ENCODE data around the gene IL2RA.

DNA sequence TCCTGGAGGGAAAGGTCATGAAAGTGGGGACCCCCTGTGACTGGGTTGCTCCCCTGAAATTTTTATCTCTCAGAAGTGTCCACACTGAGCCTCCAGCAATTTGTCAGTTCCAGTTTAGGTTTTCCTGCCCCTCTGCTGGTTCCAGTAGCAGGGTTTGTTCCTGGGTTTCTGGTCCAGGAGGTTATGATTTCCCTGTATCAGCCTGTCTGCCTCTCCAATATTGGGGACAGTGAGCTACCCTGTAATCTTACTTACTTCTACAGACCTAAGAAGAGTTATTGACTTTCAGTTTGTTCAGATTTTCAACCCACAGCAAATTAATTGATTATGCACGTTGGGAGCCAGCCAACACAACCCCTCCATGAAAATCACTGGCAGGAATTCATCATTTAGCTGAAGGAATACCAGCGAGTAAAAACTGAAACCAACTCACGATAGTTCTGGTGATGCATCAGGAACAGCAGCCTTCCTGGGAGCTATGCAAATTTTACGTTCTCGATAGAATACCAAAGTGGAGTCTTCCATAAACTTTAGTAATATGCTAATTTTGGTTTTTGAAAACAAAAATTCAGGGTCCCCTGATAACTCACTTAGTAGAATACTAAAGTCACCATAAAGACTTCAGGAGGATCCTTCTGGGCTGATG is 53.5 kb downstream of the IL2RA start:
- TF ChIP-seq, protein P1, sequence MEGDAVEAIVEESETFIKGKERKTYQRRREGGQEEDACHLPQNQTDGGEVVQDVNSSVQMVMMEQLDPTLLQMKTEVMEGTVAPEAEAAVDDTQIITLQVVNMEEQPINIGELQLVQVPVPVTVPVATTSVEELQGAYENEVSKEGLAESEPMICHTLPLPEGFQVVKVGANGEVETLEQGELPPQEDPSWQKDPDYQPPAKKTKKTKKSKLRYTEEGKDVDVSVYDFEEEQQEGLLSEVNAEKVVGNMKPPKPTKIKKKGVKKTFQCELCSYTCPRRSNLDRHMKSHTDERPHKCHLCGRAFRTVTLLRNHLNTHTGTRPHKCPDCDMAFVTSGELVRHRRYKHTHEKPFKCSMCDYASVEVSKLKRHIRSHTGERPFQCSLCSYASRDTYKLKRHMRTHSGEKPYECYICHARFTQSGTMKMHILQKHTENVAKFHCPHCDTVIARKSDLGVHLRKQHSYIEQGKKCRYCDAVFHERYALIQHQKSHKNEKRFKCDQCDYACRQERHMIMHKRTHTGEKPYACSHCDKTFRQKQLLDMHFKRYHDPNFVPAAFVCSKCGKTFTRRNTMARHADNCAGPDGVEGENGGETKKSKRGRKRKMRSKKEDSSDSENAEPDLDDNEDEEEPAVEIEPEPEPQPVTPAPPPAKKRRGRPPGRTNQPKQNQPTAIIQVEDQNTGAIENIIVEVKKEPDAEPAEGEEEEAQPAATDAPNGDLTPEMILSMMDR (IDR thresholded peaks at IDR 0.05), result no peak
- TF ChIP-seq POLR2A (IDR thresholded peaks at IDR 0.05), result no peak
